Neural cell (in vitro differentiated cells): Measurements from ENCODE around the gene KRT6A. TPM values are rescaled to one million over a fixed set of nuclear protein-coding genes. Genes with fewer than 3 reads are reported as not detected.

Experiments used
- H2AFZ ChIP-seq: fragments of 200-600, 300-800 bp; sonication (generic), shearing (Covaris generic); 2 replicates; pipeline ENCODE4 v1.6.0; 2014; ENCODE audit warnings: low read depth, mild to moderate bottlenecking, antibody characterized with exemption, low read length, moderate library complexity
- H3F3A ChIP-seq: fragments of 200-600 bp; shearing (Covaris generic); 2 replicates; pipeline ENCODE4 v1.6.1; 2016; ENCODE audit warnings: mild to moderate bottlenecking, moderate library complexity, mixed read lengths, antibody characterized with exemption, low read length; ENCODE audit not compliant: insufficient read depth, poor library complexity, severe bottlenecking
- H3K27ac ChIP-seq: fragments of 200-600, 300-800 bp; sonication (generic), shearing (Covaris generic); 2 replicates; pipeline ENCODE4 v1.5.1; 2014; ENCODE audit warnings: mild to moderate bottlenecking, low read length, moderate library complexity
- H3K27me3 ChIP-seq: fragments of 300-800, 200-600 bp; sonication (generic), shearing (Covaris generic); 2 replicates; pipeline ENCODE4 v1.6.0; 2014; ENCODE audit warnings: mild to moderate bottlenecking, low read depth, low read length, moderate library complexity; ENCODE audit not compliant: insufficient read depth
- H3K36me3 ChIP-seq: fragments of 300-800, 200-600 bp; sonication (generic), shearing (Covaris generic); 2 replicates; pipeline ENCODE4 v1.5.1; 2014; ENCODE audit warnings: mild to moderate bottlenecking, antibody characterized with exemption, low read length, moderate library complexity; ENCODE audit not compliant: insufficient read depth
- H3K4me2 ChIP-seq: fragments of 300-800, 200-600 bp; sonication (generic), shearing (Covaris generic); 2 replicates; pipeline ENCODE4 v1.6.0; 2014; ENCODE audit warnings: mild to moderate bottlenecking, low read length
- H3K4me3 ChIP-seq: fragments of 300-800, 200-600 bp; sonication (generic), shearing (Covaris generic); 2 replicates; pipeline ENCODE4 v1.5.1; 2014; ENCODE audit warnings: mild to moderate bottlenecking, low read length, moderate library complexity
- H3K79me2 ChIP-seq: fragments of 200-600 bp; shearing (Covaris generic); replicated peaks from 2 replicates; pipeline ENCODE4 v1.6.0; 2014; ENCODE audit warnings: mild to moderate bottlenecking, low read length, moderate library complexity; ENCODE audit not compliant: insufficient read depth
- H3K9ac ChIP-seq: fragments of 300-800, 200-600 bp; sonication (generic), shearing (Covaris generic); 2 replicates; pipeline ENCODE4 v1.6.1; 2016; ENCODE audit warnings: mild to moderate bottlenecking, low read length, mixed read lengths
- H3K9me2 ChIP-seq: fragments of 200-600 bp; shearing (Covaris generic); 2 replicates; pipeline ENCODE4 v1.6.1; 2016; ENCODE audit warnings: mild to moderate bottlenecking, low read length, mixed read lengths; ENCODE audit not compliant: insufficient read depth
- H3K9me3 ChIP-seq: fragments of 200-600, 300-800 bp; sonication (generic), shearing (Covaris generic); 2 replicates; pipeline ENCODE4 v1.6.1; 2016; ENCODE audit warnings: mild to moderate bottlenecking, mixed run types, low read length, moderate library complexity, mixed read lengths
- H4K20me1 ChIP-seq: fragments of 200-600 bp; shearing (Covaris generic); 2 replicates; pipeline ENCODE4 v1.6.1; 2016; ENCODE audit warnings: mild to moderate bottlenecking, mixed run types; ENCODE audit not compliant: insufficient read depth
- CTCF ChIP-seq: fragments of 450-650 bp; IDR thresholded peaks from 2 replicates; pipeline ENCODE4 v1.5.1; 2014; ENCODE audit warnings: antibody characterized with exemption, mild to moderate bottlenecking, moderate library complexity; ENCODE audit not compliant: poor library complexity, severe bottlenecking
- EP300 ChIP-seq: fragments of 450-650 bp; conservative IDR thresholded peaks from 2 replicates; pipeline ENCODE4 v1.6.1; 2014; ENCODE audit warnings: antibody characterized with exemption, mild to moderate bottlenecking, moderate library complexity; ENCODE audit not compliant: poor library complexity, severe bottlenecking
- EZH2 ChIP-seq: fragments of 200-600, 300-800 bp; shearing (Covaris generic), sonication (generic); IDR thresholded peaks from 2 replicates; pipeline ENCODE4 v1.6.1; 2014; ENCODE audit warnings: antibody characterized with exemption, low read length, borderline replicate concordance, mild to moderate bottlenecking; ENCODE audit not compliant: insufficient read depth, poor library complexity, severe bottlenecking
- MXI1 ChIP-seq: fragments of 450-650 bp; conservative IDR thresholded peaks from 2 replicates; pipeline ENCODE4 v1.6.1; 2014; ENCODE audit warnings: antibody characterized with exemption, mild to moderate bottlenecking; ENCODE audit not compliant: poor library complexity, severe bottlenecking
- POLR2AphosphoS5 ChIP-seq: IDR thresholded peaks from 2 replicates; pipeline ENCODE4 v1.6.1; 2012
- RAD21 ChIP-seq: fragments of 450-650 bp; conservative IDR thresholded peaks from 2 replicates; pipeline ENCODE4 v1.6.1; 2014; ENCODE audit warnings: antibody characterized with exemption, mild to moderate bottlenecking, moderate library complexity
- SMC3 ChIP-seq: fragments of 450-650 bp; conservative IDR thresholded peaks from 2 replicates; pipeline ENCODE4 v1.6.1; 2014; ENCODE audit warnings: antibody characterized with exemption, mild to moderate bottlenecking, moderate library complexity; ENCODE audit not compliant: poor library complexity
- TAF1 ChIP-seq: IDR thresholded peaks from 2 replicates; pipeline ENCODE4 v1.6.1; 2012; ENCODE audit warnings: low read depth
- polyA plus RNA-seq: library from polyadenylated mRNA; depleted of rRNA; stranded (reverse); fragments of >200 nt; gene quantifications from 2 replicates; pipeline ENCODE4 v1.2.3, GENCODE V29; 2014
- TF ChIP-seq, protein P1 (sequence below): IDR thresholded peaks from 2 replicates; pipeline ENCODE4 v1.6.1; 2012; ENCODE audit warnings: borderline replicate concordance

The KRT6A gene
- polyA plus RNA-seq, 1 donor from 2014 or later = not detected

GRCh38 chr12:52506858-52507715, 14.0 kb upstream of the KRT6A start:
- Histone ChIP-seq H3K27ac (no peak overlapping the region), H3K9me2 (no peaks in the 10 kb centered on the region), H3K4me3 (no peak overlapping the region), H3K36me3 (no peaks in the 10 kb centered on the region), H3K9me3 (no peaks in the 10 kb centered on the region), H3K79me2 (no peaks in the 10 kb centered on the region), H2AFZ (no peak overlapping the region), H3K4me2 (no peak overlapping the region), H3K27me3 (no peaks in the 10 kb centered on the region), H4K20me1 (no peaks in the 10 kb centered on the region), H3K9ac (no peak overlapping the region), H3F3A (no peaks in the 10 kb centered on the region)
- TF ChIP-seq CTCF (peak; percentile 53), POLR2AphosphoS5 (no peak), SMC3 (peak; percentile 17), EZH2 (no peak), MXI1 (no peak), RAD21 (peak; percentile 10), TAF1 (no peak), EP300 (no peak)
- TF ChIP-seq, protein P1, sequence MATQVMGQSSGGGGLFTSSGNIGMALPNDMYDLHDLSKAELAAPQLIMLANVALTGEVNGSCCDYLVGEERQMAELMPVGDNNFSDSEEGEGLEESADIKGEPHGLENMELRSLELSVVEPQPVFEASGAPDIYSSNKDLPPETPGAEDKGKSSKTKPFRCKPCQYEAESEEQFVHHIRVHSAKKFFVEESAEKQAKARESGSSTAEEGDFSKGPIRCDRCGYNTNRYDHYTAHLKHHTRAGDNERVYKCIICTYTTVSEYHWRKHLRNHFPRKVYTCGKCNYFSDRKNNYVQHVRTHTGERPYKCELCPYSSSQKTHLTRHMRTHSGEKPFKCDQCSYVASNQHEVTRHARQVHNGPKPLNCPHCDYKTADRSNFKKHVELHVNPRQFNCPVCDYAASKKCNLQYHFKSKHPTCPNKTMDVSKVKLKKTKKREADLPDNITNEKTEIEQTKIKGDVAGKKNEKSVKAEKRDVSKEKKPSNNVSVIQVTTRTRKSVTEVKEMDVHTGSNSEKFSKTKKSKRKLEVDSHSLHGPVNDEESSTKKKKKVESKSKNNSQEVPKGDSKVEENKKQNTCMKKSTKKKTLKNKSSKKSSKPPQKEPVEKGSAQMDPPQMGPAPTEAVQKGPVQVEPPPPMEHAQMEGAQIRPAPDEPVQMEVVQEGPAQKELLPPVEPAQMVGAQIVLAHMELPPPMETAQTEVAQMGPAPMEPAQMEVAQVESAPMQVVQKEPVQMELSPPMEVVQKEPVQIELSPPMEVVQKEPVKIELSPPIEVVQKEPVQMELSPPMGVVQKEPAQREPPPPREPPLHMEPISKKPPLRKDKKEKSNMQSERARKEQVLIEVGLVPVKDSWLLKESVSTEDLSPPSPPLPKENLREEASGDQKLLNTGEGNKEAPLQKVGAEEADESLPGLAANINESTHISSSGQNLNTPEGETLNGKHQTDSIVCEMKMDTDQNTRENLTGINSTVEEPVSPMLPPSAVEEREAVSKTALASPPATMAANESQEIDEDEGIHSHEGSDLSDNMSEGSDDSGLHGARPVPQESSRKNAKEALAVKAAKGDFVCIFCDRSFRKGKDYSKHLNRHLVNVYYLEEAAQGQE = no peak

GRCh38 chr12:52502877-52503276, 9.8 kb upstream of the KRT6A start:
- H2AFZ ChIP-seq = no peak overlapping the region
- H3K27me3 ChIP-seq = no peaks in the 10 kb centered on the region
- no peaks in the 10 kb centered on the region for H3K36me3 ChIP-seq
- no peaks in the 10 kb centered on the region for H3F3A ChIP-seq
- no peak overlapping the region for H3K4me3 ChIP-seq
- no peaks in the 10 kb centered on the region for H3K9me2 ChIP-seq
- H3K79me2 ChIP-seq = no peaks in the 10 kb centered on the region
- H3K9me3 ChIP-seq = no peaks in the 10 kb centered on the region
- no peaks in the 10 kb centered on the region for H4K20me1 ChIP-seq
- H3K4me2 ChIP-seq = no peak overlapping the region
- TF ChIP-seq EP300 = no peak
- TF ChIP-seq POLR2AphosphoS5 = no peak
- no peak for TF ChIP-seq SMC3
- TF ChIP-seq MXI1 = no peak
- no peak for TF ChIP-seq RAD21
- TF ChIP-seq TAF1 = no peak
- TF ChIP-seq, protein P1 = no peak
- no peak for TF ChIP-seq CTCF
- TF ChIP-seq EZH2 = no peak
- no peak overlapping the region for H3K27ac ChIP-seq
- no peak overlapping the region for H3K9ac ChIP-seq
